Measurements from ENCODE around the gene USP6NL. TPM values are rescaled to one million over a fixed set of nuclear protein-coding genes. Genes with fewer than 3 reads are reported as not detected.
A peak's percentile ranks its signal among the peaks of the same experiment; 100 is the strongest.

USP6NL gene
- total RNA-seq, 1 experiment from 2014 or later: 38.7 TPM

GRCh38 chr10:11434324-11434723 lies 177.1 kb downstream of the USP6NL start:
- no peak for TF ChIP-seq EZH2 (IDR thresholded peaks at IDR 0.05; ENCODE audit: borderline replicate concordance, low read depth, low read length, poor library complexity, severe bottlenecking)
- peak; percentile 39; the same call in 1 of the 2 replicates for TF ChIP-seq CTCF (conservative IDR thresholded peaks at IDR 0.05; ENCODE audit: low read depth, low read length)
- no peak for DNase-seq (ENCODE audit: low spot score)
- H3K27ac ChIP-seq (ENCODE audit: low read depth, low read length, poor library complexity, severe bottlenecking): no peak overlapping the region
- H3K27me3 ChIP-seq (replicated peaks; ENCODE audit: insufficient read depth, low read depth, low read length, poor library complexity): no peaks in the 10 kb centered on the region
- no peaks in the 10 kb centered on the region for H3K4me1 ChIP-seq (ENCODE audit: insufficient read depth, low read length, poor library complexity, severe bottlenecking)
- BruUV-seq (replicated peaks): no TSS peak
- intact Hi-C loops (cut with micrococcal nuclease; ENCODE audit: unreplicated experiment): no loop called here
- H3K36me3 ChIP-seq (ENCODE audit: insufficient read depth, low read length, poor library complexity, severe bottlenecking): no peaks in the 10 kb centered on the region
- ChIA-PET CTCF (no interaction called here), POLR2A (ENCODE audit: low non-redundant PET) (no interaction called here)
- H3K4me3 ChIP-seq (ENCODE audit: low read depth, low read length, poor library complexity, severe bottlenecking): no peak overlapping the region
- no peaks in the 10 kb centered on the region for H3K9me3 ChIP-seq (ENCODE audit: low read depth, low read length, poor library complexity, severe bottlenecking)

DNA sequence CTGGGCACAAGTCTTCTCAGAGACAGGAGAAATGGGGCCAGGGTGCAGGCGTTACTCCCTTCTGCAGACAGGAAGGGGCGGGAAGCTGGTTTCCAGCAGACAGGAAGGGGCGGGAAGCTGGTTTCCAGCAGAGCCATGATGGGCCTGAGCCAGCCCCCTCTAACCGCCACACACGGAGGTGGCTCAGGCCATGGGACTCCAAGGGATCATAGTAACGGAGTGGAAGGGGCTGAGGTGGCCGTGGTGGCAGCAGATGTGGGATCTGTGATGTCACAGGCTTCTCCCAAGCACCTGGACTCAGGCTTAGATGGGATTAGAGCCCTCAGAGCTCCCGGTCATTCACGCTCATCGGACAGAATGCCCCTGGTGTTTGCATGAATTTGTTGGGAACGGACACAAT lies 177.8 kb downstream of the USP6NL start:
- ChIA-PET POLR2A (ENCODE audit: low non-redundant PET) (no interaction called here), CTCF (no interaction called here)
- no peaks in the 10 kb centered on the region for H3K36me3 ChIP-seq (ENCODE audit: insufficient read depth, low read length, poor library complexity, severe bottlenecking)
- BruUV-seq (replicated peaks): no TSS peak
- H3K4me1 ChIP-seq (ENCODE audit: insufficient read depth, low read length, poor library complexity, severe bottlenecking): no peaks in the 10 kb centered on the region
- intact Hi-C loops (cut with micrococcal nuclease; ENCODE audit: unreplicated experiment): no loop called here
- no peak for TF ChIP-seq CTCF (conservative IDR thresholded peaks at IDR 0.05; ENCODE audit: low read depth, low read length)
- no peak for TF ChIP-seq EZH2 (IDR thresholded peaks at IDR 0.05; ENCODE audit: borderline replicate concordance, low read depth, low read length, poor library complexity, severe bottlenecking)
- peak; percentile 26 for DNase-seq (ENCODE audit: low spot score)
- H3K9me3 ChIP-seq (ENCODE audit: low read depth, low read length, poor library complexity, severe bottlenecking): no peaks in the 10 kb centered on the region
- no peak overlapping the region for H3K4me3 ChIP-seq (ENCODE audit: low read depth, low read length, poor library complexity, severe bottlenecking)
- H3K27me3 ChIP-seq (replicated peaks; ENCODE audit: insufficient read depth, low read depth, low read length, poor library complexity): no peaks in the 10 kb centered on the region
- H3K27ac ChIP-seq (ENCODE audit: low read depth, low read length, poor library complexity, severe bottlenecking): no peak overlapping the region

DNA sequence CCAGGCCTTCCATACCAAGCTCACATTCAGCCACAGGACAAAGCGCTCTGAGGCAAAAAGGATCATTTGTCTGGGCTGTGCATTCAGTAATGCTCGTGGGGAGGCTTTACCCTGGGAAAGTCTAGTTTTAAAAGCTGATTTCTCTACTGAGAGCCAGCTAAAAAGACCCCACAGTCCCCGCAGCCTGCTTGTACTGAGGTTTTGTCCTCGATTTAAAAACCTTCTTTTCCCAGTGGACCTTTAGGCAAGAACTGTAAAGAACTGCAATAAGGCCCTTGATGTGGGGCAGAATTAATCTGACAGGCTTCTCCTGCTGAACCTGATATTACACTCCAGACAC lies 180.3 kb downstream of the USP6NL start:
- BruUV-seq (replicated peaks): no TSS peak
- no peaks in the 10 kb centered on the region for H3K27me3 ChIP-seq (replicated peaks; ENCODE audit: insufficient read depth, low read depth, low read length, poor library complexity)
- no peak overlapping the region for H3K27ac ChIP-seq (ENCODE audit: low read depth, low read length, poor library complexity, severe bottlenecking)
- H3K9me3 ChIP-seq (ENCODE audit: low read depth, low read length, poor library complexity, severe bottlenecking): no peaks in the 10 kb centered on the region
- ChIA-PET CTCF (no interaction called here), POLR2A (ENCODE audit: low non-redundant PET) (no interaction called here)
- intact Hi-C loops (cut with micrococcal nuclease; ENCODE audit: unreplicated experiment): no loop called here
- DNase-seq (ENCODE audit: low spot score): no peak
- no peaks in the 10 kb centered on the region for H3K36me3 ChIP-seq (ENCODE audit: insufficient read depth, low read length, poor library complexity, severe bottlenecking)
- no peaks in the 10 kb centered on the region for H3K4me1 ChIP-seq (ENCODE audit: insufficient read depth, low read length, poor library complexity, severe bottlenecking)
- TF ChIP-seq EZH2 (IDR thresholded peaks at IDR 0.05; ENCODE audit: borderline replicate concordance, low read depth, low read length, poor library complexity, severe bottlenecking) (no peak), CTCF (conservative IDR thresholded peaks at IDR 0.05; ENCODE audit: low read depth, low read length) (no peak)
- no peak overlapping the region for H3K4me3 ChIP-seq (ENCODE audit: low read depth, low read length, poor library complexity, severe bottlenecking)

All from A673 (cell line).